ENCODE results near the gene ANTXR2.

GRCh38 chr4:80073473-80074008 lies 512 bp upstream of the ANTXR2 start:
- TF ChIP-seq CTCF (IDR thresholded peaks at IDR 0.05; ENCODE audit: extremely low read depth in 1 of 2, insufficient read depth in 1 of 2, low read depth in 1 of 2, low read length in 2 of 2) (no peak), POLR2A (IDR thresholded peaks at IDR 0.05; ENCODE audit: low read depth, low read length) (no peak), MYC (IDR thresholded peaks at IDR 0.05; ENCODE audit: low read depth, low read length) (no peak), JUN (IDR thresholded peaks at IDR 0.05; ENCODE audit: borderline replicate concordance, insufficient read depth, insufficient read length, low read depth) (no peak), GATA2 (IDR thresholded peaks at IDR 0.05; ENCODE audit: insufficient read depth, insufficient read length, low read depth, low read length) (no peak), EZH2 (IDR thresholded peaks at IDR 0.05; ENCODE audit: borderline replicate concordance, low read depth, low read length, severe bottlenecking) (no peak), FOS (IDR thresholded peaks at IDR 0.05; ENCODE audit: borderline replicate concordance, insufficient read depth, low read length) (no peak)

Data from endothelial cell of umbilical vein (primary cell).